ENCODE data around the gene NPFFR2.
"Not testable (repeated sequence)": the region's sequence is repeated elsewhere in the genome, so short reads cannot be mapped to it uniquely, and the experiment has no call there.

The NPFFR2 gene

DNA sequence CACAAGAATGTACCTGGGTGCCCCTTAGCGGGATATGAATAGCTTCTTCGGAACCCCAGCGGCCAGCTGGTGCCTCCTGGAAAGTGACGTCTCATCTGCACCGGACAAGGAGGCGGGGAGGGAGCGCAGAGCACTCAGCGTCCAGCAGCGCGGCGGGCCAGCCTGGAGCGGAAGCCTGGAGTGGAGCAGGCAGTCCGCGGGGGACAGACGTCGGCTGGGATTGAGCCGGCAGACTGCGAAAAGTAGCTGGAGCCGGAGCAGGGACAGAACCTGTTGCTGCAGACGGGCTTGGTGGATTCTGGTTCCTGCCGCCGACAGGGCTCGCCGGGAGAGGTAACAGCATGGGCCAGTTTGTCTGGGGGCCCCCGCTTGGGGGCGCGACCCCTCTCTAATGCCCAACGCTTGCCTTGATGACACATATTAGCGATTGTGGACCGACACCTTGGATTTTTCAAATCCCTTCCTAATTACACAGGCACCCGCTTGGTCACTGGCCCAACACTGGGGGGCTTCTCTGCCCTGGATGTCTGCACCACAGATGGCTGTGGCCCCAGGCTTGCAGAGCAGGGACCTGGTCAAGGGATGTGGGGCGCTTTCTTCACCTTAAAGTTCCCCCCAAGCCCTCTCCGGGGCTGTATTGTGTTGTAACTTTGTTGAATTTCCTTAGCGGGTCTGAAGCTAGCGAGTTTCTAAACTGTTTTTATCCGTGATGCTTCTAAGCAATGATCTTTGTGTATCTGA is at the start of gene NPFFR2:
Gene NPFFR2, plus strand, starts transcription at position 133 of the 741 bp plus-strand sequence. CDS start 96,592 bp downstream, outside the sequence.
- DNase-seq = no peak

DNA sequence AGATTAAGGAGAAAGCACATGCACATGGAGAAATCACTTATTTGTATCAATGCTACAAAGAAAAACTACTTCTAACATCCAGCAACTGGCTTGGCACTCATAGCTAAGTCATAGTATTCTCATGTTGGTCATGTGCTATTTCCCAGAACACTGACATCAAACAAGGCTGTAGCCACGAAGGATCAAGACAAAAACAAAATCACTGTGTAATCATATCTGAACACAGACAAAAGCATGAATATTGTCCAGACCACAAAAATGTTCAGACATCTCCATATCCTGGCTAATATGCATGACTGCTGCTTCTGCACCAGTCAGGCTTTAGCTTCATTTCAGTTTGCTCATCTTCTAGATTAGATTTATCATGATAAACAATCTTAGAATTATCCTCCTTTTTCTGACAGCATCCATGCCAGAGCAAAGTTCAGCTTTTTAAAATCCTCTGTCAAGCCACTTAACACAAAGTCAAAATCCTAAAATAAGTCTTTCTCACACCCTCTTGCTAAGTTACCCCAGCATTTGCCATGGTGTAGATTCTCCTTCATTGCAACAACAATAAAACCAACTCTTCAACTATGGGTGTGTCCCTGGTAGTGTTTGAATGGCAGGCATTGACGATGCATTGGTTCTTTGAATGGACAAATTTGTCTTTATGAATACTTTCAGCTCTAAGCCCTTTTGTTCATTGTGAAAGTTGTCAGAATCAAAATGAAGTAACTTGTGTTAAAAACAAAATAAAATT is 39.1 kb upstream of the NPFFR2 start:
- DNase-seq = no peak

DNA sequence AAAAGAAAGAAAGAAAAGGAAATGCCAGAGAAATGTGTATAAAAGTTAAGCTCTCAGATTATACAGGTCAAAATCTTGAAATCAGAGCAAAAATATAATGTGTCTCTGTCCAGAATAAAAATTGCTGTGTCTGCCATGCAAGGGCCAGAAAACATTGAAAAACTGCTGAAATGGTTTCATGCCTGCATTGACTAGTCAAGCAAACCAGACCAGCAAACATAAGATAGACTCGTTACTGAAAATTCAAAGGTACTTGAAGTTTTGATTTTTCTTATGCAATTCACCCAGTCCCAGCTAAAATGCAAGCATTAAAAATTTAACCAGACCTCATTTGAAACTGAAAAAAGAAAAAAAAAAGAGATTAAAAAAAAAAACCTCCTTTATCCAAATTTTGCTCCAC is 37.2 kb upstream of the NPFFR2 start:
- no peak for DNase-seq

DNA sequence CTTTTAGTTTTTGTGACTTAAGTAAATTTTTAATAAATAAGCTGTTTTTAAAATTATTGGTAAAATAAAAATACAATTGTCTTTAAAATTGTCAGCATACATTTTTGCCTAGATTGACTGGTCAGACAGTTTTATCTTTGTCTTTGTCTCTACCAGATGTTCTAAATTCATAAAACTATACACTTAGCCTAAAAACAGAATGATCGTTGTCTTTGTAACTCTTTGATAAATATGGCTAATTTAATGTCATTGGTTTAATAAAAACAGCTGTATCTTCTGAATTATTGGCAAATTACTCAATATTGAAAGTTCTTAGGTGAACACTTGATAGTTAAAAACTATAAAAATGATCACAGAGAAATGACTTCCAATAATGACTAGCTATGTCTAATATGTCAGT is 36.5 kb upstream of the NPFFR2 start:
- no peak for DNase-seq

DNA sequence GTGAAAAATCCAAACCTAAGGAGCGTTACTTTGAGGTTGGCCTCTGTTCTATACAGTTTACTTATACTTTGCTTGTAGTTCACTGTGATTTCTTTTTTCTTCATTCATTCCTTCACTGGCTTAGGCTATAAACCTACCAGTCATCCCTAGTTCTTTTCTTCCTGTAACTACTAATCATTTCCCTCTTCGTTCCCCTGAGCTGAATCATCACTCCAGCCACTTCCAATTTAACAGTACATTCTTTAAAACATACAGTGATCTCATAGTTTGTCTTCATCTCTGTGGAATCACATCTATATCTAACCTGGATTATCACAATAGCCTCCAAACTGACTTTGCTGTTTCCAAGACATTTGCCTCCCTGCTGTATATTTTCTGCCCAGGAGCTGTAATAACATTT is 25.2 kb upstream of the NPFFR2 start:
- no peak for DNase-seq

DNA sequence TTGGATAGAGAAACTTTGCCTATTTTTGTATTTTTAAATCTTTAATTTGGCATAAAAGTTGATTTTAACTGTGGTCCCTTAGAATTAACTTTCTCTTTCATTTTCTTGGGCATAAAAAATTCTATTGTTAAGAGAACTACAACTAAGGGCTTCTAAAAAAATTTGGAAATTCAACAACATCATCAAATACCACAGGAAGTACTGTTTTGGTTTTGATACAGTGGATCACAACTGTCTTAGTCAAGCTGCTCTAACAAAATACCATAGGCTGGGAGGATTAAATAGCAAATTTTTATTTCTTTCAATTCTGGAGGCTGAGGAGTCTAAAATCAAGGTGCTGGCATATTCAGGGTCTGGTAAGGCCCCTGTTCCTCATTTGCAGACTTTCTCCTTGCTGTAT is 19.9 kb upstream of the NPFFR2 start:
- no peak for DNase-seq

DNA sequence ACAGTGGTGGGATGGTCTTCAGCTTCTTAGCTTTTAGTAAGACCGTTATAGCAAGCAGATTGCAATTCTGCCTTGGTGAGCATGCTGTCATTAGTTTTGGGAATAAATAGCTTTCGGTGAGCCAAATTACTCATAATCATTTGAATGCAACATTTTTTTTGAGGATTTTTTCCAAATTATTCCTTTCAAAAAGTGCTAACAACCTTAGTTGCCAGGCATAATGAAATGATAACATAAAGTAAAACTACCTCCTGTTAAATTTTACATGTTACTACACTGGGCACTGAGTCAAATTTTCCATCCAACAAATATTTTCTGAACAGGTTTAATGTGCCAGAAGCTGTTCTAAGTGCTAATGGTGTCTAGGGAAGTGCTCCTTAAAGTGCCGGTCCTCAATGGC is 15.8 kb upstream of the NPFFR2 start:
- DNase-seq = no peak

DNA sequence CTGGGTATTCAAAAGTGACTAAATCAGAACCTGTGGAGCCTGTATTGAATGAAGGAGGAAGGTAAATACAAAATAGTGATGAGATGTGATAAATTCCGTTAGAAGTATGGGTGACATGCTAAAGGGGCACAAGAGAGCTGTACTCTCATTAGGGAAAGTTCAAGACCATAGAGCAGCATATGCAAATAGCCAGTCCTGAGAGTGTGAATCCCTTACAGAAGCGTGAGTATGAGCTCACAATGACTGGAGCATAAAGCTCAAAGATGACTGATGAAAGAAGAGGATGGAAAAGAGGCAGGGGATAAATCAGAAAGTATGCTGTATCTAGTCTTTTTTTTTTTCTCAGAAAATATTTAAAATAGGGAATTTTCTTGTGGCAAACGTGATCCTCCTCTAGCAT is 12.1 kb upstream of the NPFFR2 start:
- DNase-seq = no peak

DNA sequence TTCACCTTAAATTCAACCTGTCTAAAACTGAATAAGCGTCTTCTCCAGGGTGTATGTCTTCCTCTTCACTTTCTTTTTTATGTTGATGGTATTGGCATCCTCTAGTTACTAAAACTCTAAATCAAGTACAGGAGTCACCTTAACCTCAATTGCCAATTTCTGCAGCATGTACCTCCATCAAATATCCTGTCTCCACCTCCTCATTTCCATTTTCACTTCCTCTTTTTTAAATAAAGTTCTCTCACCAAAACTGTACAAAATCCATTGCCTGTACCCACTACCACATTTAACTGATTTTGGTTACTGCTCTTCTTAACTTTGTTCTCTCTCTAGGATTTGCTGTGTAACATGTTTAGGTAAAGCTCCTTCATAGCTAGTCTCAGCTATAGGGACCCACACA is 9.2 kb upstream of the NPFFR2 start:
- DNase-seq = no peak

DNA sequence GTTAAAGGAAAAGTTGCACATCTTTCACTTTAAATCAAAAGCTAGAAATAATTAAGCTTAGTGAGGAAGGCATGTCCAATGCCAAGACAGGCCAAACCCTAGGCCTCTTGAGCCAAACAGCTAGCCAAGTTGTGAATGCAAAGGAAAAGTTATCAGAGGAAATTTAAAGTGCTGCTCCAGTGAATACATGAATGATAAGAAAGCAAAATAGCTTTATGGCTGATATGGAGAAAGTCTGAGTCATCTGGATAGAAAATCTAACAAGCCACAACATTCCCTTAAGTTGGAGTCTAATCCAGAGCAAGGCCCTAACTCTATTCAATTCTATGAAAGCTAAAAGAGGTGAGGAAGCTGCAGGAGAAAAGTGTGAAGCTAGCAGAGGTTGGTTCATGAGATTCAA is 23.8 kb downstream of the NPFFR2 start:
- DNase-seq = no peak

DNA sequence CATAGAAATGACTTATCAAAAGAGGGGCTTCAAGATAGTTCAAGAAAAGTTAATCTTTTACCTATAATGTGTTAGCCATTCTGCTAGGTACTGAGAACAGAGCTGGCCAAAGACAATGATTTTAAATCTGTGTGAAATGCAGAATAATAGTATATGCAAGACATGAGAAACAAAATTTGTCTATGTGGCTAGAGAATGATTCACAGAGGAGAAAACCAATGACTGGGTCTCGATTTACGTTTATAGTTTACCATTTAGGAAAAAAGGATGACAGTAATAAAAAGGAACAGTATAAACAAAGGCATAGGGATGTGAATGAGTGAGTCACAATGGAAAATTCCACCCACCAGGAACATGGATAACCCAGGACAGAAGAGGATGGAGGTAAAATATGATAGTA is 31.9 kb downstream of the NPFFR2 start:
- DNase-seq = no peak

DNA sequence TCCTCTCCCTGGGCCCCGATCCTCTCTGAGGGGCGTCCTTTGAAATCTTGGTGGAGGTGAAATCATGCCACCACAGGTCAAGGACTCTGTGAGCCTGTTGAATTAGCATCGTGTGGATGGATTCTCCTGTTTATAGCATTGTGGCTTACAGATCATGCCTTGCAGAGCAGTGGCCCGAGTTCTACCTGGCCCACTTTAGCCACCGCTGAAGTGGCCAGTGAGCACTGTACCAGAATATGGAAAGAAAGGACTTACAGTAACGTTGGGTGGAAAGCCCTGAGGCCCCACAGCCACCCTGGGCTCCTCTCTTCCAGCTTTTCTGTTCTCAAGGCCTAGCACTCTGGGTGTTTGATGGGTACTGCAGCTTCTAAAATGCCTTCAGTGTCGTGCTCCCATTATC is 35.3 kb downstream of the NPFFR2 start:
- DNase-seq = no peak

DNA sequence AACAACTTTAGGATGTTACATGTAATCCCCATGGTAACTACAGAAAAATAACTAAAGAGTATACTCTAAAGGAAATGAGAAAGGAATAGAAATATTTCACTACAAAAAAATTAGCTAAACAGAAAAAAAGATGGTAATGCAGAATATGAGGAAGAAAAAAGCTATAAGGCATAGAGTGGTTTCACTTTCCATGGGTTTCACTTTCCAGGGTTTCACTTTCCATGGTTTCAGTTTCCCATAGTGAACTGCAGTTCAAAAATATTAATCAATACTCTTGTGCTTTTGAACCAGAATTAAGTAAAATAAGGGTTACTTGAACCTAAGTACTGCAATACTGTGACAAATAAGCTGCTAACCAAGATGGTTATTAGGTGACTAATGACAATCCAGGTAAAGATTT is 42.0 kb downstream of the NPFFR2 start:
- DNase-seq = no peak

DNA sequence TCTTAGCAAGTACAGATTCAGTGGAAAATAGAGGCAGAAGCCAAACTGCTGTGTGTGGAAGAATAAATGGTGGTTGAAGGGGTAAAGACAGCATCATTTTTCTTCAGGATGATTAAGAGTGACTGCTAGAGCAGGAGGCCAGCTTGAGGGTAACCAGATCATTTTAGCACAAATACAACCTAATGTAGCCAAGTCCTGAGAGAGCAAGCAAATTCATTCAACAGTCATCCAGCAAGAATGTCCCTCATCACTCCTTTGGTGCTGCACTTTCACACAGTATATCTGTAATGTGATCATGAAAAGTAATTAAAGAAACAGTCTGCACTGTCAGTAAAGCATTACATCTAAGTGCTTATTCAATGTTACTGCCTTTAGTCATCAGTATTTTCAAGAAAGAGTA is 44.8 kb downstream of the NPFFR2 start:
- no peak for DNase-seq

DNA sequence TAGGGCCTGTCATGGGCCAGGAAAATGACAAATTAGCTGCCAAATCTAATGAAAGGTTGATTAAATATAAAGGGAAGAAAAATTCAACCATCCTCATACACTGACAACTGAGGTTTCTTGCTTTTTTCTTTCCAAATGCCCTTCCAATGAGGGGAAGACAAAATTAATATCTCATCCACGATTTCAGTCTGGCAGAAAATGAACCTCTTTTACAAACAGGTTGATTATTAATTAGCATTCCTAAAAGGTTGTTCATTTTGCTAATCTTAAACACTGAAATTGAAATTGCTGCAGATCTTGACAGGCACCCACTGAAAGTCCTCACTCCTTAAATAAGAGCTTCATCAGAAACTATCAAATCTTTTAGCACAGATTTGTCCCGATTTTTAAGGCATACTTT is 45.5 kb downstream of the NPFFR2 start:
- no peak for DNase-seq

DNA sequence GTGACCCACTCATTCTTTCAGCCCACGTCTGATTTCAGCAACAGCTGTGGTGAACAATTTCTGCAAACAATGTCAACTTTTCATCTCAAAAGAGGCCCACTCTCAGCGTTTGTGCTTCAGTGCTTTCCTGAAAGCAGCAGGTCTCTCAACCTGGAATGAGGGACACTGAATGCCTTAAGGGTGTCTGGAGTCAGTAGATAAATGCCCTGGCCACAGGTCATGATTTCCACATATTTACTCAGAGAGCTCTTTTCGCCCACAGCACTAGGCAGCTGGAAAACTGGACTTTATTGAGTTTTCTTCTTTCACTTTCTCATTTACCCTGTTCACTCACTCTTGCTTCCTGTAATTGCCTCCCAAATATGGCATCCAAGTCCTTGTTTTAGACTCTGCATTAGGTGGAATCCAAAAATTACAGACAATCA is 52.8 kb downstream of the NPFFR2 start:
- no peak for DNase-seq

DNA sequence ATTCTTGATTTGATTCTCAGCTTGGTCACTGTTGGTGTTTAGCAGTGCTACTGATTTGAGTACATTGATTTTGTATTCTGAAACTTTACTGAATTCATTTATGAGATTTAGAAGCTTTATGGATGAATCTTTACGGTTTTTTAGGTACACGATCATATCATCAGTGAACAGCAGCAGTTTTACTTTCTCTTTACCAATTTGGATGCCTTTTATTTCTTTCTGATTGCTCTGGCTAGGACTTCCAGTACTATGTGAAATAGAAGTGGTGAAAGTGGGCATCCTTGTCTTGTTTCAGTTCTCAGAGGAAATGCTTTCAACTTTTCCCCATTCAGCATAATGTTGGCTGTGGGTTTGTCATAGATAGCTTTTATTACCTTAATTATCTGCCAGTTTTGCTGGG is 58.8 kb downstream of the NPFFR2 start:
- DNase-seq = not testable (repeated sequence)

DNA sequence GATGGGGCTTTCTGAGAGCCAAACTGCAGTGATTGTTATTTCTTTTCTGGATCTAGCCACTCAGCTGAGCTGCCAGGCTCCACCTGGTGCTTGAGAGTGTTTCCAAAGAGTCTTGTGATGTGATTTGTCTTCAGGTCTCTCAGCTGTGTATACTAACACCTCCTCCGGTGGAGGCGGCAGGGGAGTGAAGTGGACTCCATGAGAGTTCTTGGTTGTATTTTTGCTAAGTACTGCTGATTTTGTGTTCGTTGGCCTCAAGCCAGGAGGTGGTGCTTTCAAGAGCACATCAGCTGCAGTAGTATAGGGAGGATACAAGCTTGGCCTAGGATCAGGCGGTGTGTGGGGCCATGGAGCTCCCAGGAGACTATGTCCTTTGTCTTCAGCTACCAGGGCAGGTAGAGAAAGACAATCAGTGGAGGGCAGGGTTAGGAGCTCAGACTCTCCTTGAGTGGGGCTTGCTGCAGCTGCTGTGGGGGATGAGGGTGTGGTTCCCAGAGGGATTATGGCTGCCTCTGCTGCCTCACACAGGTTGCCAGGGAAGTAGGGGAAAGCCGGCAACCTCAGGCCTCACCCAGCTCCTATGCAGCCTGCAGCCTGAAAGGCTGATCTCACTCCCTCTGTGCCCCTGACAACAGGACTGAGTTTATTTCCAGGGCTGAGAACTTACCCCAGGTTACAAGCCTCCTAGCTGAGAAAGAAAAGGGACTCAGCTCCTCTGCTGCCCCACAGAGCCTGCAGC is 62.4 kb downstream of the NPFFR2 start:
- no peak for DNase-seq

DNA sequence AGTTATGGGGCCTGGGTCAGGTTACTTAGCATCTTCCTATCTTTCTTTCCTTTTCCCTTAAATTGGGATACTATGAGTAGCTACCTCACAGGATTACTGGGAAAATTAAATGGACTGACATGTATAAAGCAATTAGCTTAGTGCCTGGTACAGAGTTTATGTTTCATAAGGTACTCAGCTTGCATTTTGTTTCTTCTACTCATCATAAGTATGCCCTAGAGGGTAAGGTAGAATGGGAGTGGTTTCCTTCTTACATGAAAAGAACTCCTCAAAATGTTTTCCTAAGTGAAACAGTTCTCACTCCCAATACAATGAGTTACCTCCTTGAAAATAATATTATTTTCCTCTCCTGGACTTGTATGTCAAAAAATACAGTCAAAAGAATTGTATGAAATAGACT is 75.7 kb downstream of the NPFFR2 start:
- no peak for DNase-seq

DNA sequence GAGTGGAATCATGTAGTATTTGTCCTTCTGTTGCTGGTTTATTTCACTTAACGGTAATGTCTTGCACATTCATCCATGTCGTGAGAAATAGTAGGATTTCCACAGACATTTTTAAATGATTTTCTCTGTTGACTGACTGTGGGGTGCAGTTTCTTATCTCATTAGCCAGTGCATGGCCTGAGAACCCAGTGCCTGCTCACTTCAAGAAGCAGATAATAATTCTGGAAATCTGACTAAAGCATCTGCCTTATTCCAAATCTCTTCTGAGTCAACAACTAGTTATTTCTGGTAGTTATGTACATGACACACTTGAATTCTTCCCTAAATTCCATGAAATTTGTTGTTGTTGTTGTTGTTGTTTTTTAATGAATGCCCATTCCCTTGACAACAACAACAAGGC is 77.6 kb downstream of the NPFFR2 start:
- DNase-seq = no peak

DNA sequence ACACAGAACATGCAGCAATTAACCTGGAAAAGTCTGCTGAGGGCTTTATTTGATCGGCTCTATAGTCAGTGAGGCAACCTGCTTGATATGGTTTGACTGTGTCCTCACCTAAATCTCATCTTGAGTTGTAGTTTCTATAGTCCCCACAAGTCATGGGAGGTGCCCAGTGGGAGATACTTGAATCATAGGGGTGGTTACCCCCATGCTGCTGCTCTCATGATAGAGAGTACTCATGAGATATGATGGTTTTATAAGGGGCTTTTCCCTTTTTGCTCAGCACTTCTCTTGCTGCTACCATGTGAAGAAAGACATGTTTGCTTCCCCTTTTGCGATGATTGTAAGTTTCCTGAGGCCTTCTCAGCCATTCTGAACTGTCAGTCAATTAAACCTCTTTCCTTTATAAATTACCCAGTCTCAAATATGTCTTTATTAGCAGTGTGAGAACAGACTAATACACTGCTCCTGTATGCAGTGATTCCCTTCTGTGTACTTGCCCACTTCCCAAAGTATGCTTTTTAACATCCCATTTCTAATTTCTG is 78.2 kb downstream of the NPFFR2 start:
- no peak for DNase-seq

DNA sequence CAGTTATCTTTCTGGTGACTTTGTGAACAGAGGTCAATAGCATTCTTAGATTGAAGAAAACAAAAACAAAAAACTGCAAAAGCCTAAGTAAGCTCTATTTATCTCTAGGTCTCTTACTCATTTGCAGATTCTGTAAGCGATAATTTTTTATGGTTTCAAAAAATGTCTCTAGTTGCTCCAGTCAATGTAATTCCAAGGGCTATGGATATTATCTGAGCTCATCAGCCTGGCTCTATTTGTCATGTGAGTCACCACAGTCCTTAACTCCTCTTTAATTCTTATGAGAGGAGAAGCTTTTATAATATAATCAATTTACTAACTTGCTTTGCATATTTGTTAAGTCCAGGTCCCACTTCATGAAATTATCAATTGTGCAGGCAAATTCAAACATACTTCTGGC is 79.1 kb downstream of the NPFFR2 start:
- DNase-seq = no peak

DNA sequence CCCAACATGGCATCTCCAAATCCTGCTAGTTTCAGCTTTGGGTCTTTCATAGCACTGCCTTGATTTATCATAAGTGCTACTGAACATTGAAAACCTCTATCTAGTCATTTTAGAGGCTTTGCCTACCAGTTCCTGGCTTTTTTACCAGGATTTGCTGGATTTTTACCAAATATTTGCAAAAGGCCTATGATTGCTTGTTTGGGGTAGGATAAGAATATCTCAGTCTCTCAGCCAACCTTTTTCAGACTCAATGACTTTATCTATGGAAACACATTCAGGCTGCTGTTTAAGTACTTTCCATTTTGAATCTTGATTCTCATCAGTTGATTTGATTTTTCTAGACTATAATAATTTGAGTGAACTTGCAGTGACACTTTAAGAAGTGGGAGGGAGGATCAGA is 80.1 kb downstream of the NPFFR2 start:
- no peak for DNase-seq

Data from activated CD4-positive, alpha-beta T cell treated with anti-CD3 and anti-CD28 coated beads, Interleukin-2, amount 50 U/mL, for 4 hours (primary cell).